ENCODE measurements around the gene ELAVL3. TPM values are rescaled to one million over a fixed set of nuclear protein-coding genes. Genes with fewer than 3 reads are reported as not detected.
A peak's percentile ranks its signal among the peaks of the same experiment; 100 is the strongest.

The ELAVL3 gene
- total and polyA plus RNA-seq, 2 of the 4 experiments (the other 2 are of a cell fraction) = not detected

DNA sequence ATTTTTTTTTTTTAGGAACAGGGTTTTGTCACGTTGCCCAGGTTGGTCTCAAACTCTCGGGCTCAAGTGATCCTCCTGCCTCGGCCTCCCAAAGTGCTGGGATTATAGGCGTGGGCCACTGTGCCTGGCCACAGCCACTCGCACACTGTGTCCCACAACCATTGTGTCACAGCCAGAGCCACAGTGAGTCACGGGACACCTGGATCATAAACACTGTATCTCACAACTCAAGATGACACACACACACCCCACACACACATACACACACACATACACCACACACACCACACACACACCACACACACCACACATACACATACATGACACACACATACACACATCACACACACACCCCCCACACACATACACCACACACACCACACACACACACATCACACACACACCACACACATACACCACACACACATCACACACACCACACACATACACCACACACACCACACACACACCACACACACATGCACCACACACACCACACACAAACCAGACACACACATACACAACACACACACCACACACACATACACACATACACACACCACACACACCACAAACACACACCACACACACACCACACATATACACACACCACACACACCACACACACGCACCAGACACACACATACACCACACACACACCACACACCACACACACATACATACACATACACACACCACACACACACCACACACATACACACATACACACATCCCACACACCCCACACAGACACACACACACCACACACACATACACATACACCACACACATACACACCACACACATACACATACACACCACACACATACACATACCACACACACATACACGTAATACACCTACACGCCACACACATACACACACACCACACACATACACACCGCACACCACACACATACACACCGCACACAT lies 16.2 kb downstream of the ELAVL3 start:
- no peak overlapping the region for H3K4me3 ChIP-seq (ENCODE audit: insufficient read depth, low read depth, low read length)
- intact Hi-C loops (cut with micrococcal nuclease) = no loop called here
- no peaks in the 10 kb centered on the region for H3K9me3 ChIP-seq (ENCODE audit: control insufficient read depth, insufficient read depth, low read length)
- no peaks in the 10 kb centered on the region for H3K27me3 ChIP-seq (ENCODE audit: control insufficient read depth, insufficient read depth, low read length)
- BruUV-seq (replicated peaks) = no TSS peak
- H2BK120ac ChIP-seq (ENCODE audit: low read depth, low read length) = no peak overlapping the region
- H2BK15ac ChIP-seq (ENCODE audit: low read depth, low read length) = no peak overlapping the region
- H3K18ac ChIP-seq (ENCODE audit: low read depth, low read length) = no peak overlapping the region
- no peak overlapping the region for H2AFZ ChIP-seq (replicated peaks; ENCODE audit: low read length, poor library complexity)
- POLR2A ChIA-PET (ENCODE audit: unreplicated experiment) = no interaction called here
- H4K20me1 ChIP-seq (ENCODE audit: insufficient read depth, low read length) = peaks cover 8% of the 10 kb centered on the region; the same call in 1 of the 2 replicates
- H2BK5ac ChIP-seq (ENCODE audit: low read depth, low read length, poor library complexity, severe bottlenecking) = peak overlapping the region; percentile 96
- 0 out of 2 replicates have a peak overlapping the region, but pooled peaks have one; percentile 51 for H3K23ac ChIP-seq (ENCODE audit: low read depth, low read length)
- ATAC-seq (ENCODE audit: low read depth) = no peak
- CTCF ChIA-PET = no interaction called here
- H2AK9ac ChIP-seq (replicated peaks; ENCODE audit: low read depth, low read length, poor library complexity) = no peak overlapping the region
- dilution Hi-C loops (cut with HindIII; ENCODE audit: low sequenced_read_pairs, unreplicated experiment) = no loop called here
- no peak overlapping the region; the same call in 1 of the 2 replicates for H2AK5ac ChIP-seq (ENCODE audit: low read depth, low read length)
- H3K4ac ChIP-seq (ENCODE audit: low read depth, low read length) = no peak overlapping the region
- no peak overlapping the region; the same call in 1 of the 2 replicates for H3K14ac ChIP-seq (replicated peaks; ENCODE audit: low read depth, low read length)
- H3K9ac ChIP-seq (ENCODE audit: low read depth, low read length) = no peak overlapping the region
- H3K27ac ChIP-seq (ENCODE audit: insufficient read depth, low read length) = no peak overlapping the region
- no peak for DNase-seq
- H4K91ac ChIP-seq (ENCODE audit: insufficient read depth, low read depth, low read length) = no peak overlapping the region
- H4K5ac ChIP-seq (ENCODE audit: low read depth, low read length) = no peak overlapping the region
- no peaks in the 10 kb centered on the region for H3K79me1 ChIP-seq (ENCODE audit: low read depth in 1 of 2, low read length in 2 of 2)
- no peak overlapping the region for H4K8ac ChIP-seq (ENCODE audit: low read depth in 2 of 2, low read length in 2 of 2)
- 77 to 100% methylated on average over 1 to 8 of the region's 11 CpGs for WGBS, 2 experiments (ENCODE audit: extremely low coverage in 2 of 2, insufficient read length in 1 of 2)
- H3K36me3 ChIP-seq (ENCODE audit: control insufficient read depth, insufficient read depth, low read length) = no peaks in the 10 kb centered on the region
- H3K56ac ChIP-seq (ENCODE audit: extremely low read depth, insufficient read depth, low read length) = no peak overlapping the region
- peaks cover 9% of the 10 kb centered on the region for H3K9me1 ChIP-seq (ENCODE audit: insufficient read depth, low read length)
- TF ChIP-seq CEBPB (IDR thresholded peaks at IDR 0.05; ENCODE audit: low read depth, low read length) = no peak
- no peak for TF ChIP-seq POLR2A (IDR thresholded peaks at IDR 0.05; ENCODE audit: low read depth, low read length)
- no peak for TF ChIP-seq FOS (IDR thresholded peaks at IDR 0.05; ENCODE audit: low read depth, low read length)
- TF ChIP-seq MAZ (IDR thresholded peaks at IDR 0.05; ENCODE audit: borderline replicate concordance, low read depth, low read length) = no peak
- TF ChIP-seq USF2 (IDR thresholded peaks at IDR 0.05; ENCODE audit: low read depth, low read length) = no peak
- TF ChIP-seq MAFK (IDR thresholded peaks at IDR 0.05; ENCODE audit: low read depth, low read length) = no peak
- no peak for TF ChIP-seq RFX5 (IDR thresholded peaks at IDR 0.05; ENCODE audit: low read depth, low read length)
- no peak for TF ChIP-seq MXI1 (IDR thresholded peaks at IDR 0.05; ENCODE audit: borderline replicate concordance, low read depth, low read length)
- TF ChIP-seq ELK1 (IDR thresholded peaks at IDR 0.05; ENCODE audit: borderline replicate concordance, low read depth, low read length) = no peak
- no peak for TF ChIP-seq BHLHE40 (IDR thresholded peaks at IDR 0.05; ENCODE audit: low read depth, low read length)
- no peak for TF ChIP-seq RAD21 (IDR thresholded peaks at IDR 0.05; ENCODE audit: low read length)
- no peak for TF ChIP-seq CHD1 (IDR thresholded peaks at IDR 0.05; ENCODE audit: low read depth, low read length)
- TF ChIP-seq SMC3 (IDR thresholded peaks at IDR 0.05; ENCODE audit: low read depth, low read length) = no peak
- H2BK20ac ChIP-seq (ENCODE audit: low read depth, low read length) = no peak overlapping the region
- no peaks in the 10 kb centered on the region for H3K4me1 ChIP-seq (ENCODE audit: control insufficient read depth, insufficient read depth, low read length)
- H3K4me2 ChIP-seq (ENCODE audit: low read depth, low read length) = no peak overlapping the region
- in situ Hi-C loops (cut with MboI; ENCODE audit: low sequenced_read_pairs) = no loop called here
